Caki2 (cell line): ENCODE data around the gene GLIS1. TPM values are rescaled to one million over a fixed set of nuclear protein-coding genes. Genes with fewer than 3 reads are reported as not detected.

Experiments used
- DNase-seq: peaks from one replicate; pipeline ENCODE4 v3.0.0-alpha.2; 2015; ENCODE audit warnings: low read depth
- in situ Hi-C: cut with HindIII; loops from 2 replicates; pipeline ENCODE4 v1.10.0; 2016; ENCODE audit warnings: low sequenced_read_pairs, low pct_unique_long_range_greater_than_20kb, mixed read lengths
- total RNA-seq: library from RNA; depleted of rRNA; stranded (reverse); fragments of >200 nt; shearing (Covaris generic); gene quantifications from 2 replicates; pipeline ENCODE4 v1.2.3, GENCODE V29; 2014; ENCODE audit warnings: low replicate concordance

The GLIS1 gene
- total RNA-seq, 1 experiment from 2014 or later: 0.03 TPM

DNA sequence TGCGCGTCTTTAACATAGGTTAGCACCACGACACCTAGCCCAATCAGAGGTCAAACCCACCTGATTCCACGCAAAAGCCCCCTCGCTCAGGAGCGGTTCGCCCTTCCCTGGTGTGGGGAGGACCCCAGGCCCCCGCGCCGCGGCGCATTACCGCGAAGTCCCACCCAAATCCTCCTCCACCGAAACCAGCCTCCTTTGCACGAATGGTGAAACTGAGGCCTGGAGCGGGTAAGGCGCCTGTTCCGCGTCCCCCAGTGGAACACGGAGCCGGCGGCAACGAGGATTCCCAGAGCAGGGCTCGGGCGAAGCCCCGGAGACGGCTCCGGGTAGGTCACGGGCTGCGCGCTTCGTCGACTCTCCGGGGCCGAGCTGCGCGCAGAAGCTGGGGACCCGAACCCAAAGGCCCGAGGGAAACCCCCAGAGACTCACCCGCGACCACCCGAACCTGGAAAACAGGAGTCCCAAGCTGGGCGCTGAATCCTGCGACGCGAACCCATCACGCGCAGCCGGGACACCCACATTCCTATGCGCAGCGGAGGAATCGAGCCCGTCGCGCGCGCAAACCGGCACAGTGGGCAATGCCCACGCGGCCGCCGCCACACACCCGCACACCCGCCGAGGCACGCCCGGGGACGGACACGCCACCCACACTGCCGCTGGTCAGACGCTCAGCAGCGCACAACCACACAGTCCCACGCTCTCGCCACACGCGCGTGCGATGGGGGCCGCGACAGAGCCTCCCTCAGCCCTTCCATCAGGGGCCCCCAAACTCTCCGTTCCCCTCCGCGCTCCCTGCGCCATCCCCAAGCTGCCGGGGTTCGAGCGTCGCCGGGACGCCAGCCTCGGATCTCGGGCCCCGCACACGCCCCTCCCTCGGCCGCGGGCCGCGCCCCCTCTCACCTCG is 507 bp downstream of the GLIS1 start:
- DNase-seq: no peak
- in situ Hi-C loops: no loop called here

DNA sequence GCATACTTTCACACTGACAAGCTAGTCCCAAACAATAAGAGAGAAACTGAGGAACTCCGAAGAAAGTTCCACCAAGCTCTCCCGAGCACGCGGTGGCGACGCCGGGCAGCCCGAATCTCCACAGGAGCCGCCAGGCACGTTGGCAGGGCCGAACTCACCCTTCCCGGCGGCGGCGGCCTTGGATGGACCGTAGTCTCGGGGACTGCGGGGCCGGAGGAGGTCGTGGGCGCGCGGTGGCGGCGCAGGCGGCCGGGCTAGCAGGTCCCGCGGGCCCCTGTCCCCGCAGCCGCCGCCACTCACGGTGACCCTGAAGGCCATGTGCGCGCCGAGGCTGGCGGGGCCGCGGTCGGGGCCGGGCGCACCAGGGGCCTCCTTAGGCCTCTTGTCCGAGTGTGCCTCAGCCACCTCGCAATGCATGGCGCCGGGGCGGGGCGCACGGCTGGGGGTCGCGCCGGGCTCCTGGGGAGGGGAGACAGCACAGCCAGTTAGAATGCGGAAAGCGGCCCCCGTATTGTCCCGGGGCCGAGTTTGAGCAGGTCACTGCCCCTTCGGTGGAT is 1.2 kb downstream of the GLIS1 start:
- DNase-seq: no peak
- in situ Hi-C loops: no loop called here

DNA sequence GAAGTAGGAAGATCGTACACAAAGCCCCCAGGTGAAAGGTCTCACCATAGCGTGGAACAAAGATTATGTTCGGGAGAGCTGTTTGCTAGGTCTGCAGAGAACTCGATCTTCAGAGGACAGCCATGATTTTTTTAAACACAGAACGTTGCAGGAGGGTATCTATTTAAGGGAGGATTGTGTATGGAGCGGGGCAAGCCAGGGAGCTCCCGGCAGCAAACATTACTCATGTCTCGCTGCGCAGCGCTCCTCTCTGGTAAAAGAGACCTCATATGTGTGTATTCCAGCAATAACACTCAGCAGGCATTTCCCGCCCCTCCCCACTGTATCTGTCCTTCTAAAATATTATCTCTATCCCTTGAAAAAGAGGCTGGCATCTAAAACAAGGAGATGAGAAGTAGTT is 2.7 kb downstream of the GLIS1 start:
- no peak for DNase-seq
- in situ Hi-C loops: no loop called here

DNA sequence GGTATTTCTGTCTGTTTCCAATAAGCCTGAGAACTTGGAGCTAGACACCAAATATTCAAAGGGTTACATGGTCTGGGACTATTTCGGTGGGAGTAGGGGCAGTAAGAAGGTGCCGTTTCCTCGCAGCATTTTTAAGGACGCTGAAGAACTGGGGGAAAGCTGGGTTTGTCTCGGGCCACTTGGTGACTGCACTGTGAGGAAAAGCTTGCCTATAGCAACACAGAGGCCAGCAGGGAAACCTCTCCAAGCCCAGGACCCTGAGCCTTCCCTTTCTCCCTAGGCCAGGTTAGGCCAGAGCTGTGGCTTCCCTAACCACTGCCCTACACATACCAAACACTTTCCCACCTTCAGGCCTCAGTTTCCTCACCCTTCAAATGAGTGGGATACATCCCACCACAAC is 3.3 kb downstream of the GLIS1 start:
- no peak for DNase-seq
- in situ Hi-C loops: no loop called here

- no peak for DNase-seq
- in situ Hi-C loops: no loop called here
Measured at GRCh38 chr1:53735261-53735660, 3.7 kb downstream of the GLIS1 start.

DNA sequence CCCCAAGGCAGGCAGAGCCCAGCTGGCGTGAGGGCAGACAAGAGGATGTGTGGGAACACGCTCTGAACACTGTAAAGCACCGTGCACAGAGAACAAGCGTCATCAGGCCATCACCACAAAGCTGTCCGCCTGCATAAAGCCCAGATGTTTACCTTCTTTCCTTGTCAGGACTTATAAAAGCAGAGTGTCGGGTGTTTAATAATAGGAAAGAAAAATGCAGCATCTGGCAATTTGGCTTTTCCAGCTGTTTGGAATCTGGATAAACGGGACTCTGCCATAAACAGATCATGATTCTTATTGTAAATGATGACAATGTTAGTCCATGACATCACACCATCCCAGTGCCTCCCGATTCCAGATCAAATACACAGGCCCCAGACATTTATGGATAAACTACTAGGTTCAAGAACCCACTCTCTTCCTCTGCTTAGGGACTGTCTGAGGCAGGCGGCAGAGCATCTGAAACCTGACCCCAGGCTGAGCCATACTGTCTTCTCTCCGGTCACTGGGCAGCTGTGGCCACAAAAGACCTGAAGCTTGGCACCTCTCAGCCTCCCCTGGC is 4.2 kb downstream of the GLIS1 start:
- DNase-seq: no peak
- in situ Hi-C loops: no loop called here

DNA sequence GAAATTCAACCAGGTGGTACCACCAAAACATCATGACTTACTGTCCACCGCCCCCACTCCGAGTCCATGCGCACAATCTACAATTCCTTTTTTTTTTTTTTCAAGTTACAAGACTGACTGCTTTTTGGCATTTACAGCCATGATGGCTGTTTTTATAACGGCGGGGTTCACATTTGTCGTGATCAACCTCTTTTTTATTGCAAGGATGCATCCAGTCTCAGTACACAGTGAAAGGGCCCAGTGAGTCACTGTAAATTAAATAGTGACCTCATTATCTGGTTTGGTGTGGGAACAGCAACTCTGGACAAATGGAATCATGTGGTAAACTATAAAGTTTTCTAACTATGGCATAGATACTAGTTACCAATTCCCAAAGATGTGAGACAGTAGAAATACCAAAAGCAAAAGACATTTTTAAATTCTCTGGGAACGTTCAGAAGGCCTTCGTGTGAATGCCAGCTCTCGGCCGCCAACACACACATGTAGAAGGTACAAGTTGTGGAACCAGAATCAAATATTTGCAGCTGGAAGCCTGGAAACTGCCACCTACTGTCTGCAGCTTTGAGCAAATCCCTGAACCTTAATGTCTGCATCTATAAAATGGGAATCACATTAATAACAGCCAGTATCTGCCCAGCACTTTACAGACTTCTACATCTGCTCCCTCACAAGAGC is 4.9 kb downstream of the GLIS1 start:
- in situ Hi-C loops: no loop called here
- DNase-seq: peak; percentile 63

DNA sequence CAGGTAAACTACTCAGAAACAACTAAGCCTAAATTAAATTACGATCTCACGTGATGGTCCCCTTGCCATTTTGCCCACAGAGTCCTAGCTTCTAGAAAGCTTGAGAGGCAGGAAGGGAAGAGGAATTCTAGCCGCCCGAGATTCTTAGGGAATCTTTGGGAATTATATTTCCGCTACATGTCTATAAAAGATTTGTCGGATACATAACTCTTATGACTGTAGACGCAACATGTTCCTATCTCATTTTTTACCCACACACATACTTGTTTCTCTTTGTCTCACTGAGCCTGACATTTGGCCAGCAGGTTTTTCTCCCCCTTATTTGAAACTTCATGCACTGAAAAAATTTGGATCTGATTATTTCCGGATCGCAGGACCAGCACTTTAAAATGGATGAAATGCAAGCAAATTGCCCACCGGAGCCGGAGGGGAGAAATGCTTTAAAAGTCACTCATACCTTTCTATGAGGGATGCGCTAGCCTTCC is 5.5 kb downstream of the GLIS1 start:
- DNase-seq: no peak
- in situ Hi-C loops: no loop called here

GRCh38 chr1:53732912-53733317 is 6.0 kb downstream of the GLIS1 start:
- peak; percentile 63 for DNase-seq
- in situ Hi-C loops: no loop called here

GRCh38 chr1:53732409-53732808 is 6.6 kb downstream of the GLIS1 start:
- in situ Hi-C loops: no loop called here
- DNase-seq: no peak

- DNase-seq: peak; percentile 33
- in situ Hi-C loops: no loop called here
Measured at GRCh38 chr1:53731779-53732305, 7.1 kb downstream of the GLIS1 start.

DNA sequence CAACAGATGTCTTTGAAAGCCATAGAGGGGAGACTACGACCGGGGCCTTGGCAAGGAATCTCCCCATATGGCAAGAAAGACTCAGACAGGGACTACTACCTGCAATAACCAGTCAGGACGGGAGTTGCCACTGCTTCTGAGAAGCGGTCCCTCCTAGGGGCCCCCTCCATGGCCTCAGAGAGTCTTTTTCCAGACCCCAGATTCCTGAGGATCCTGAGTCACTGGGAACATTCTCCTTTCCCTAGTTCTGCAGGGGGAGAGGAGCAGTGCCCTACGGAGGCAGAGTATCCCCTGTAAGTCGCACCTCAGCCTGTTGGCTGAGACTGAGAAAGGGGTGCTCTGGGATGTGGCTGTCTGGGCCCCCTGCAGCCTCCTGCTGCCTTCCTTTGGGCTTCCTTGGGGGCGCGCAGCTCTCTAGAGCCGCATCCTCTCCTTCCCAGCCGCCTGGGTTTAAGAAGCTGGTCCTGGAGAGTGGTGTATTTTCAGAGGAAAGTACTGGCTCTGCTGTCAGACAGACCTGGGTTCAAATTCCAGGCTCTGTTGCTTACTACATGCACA is 7.8 kb downstream of the GLIS1 start:
- no peak for DNase-seq
- in situ Hi-C loops: no loop called here

DNA sequence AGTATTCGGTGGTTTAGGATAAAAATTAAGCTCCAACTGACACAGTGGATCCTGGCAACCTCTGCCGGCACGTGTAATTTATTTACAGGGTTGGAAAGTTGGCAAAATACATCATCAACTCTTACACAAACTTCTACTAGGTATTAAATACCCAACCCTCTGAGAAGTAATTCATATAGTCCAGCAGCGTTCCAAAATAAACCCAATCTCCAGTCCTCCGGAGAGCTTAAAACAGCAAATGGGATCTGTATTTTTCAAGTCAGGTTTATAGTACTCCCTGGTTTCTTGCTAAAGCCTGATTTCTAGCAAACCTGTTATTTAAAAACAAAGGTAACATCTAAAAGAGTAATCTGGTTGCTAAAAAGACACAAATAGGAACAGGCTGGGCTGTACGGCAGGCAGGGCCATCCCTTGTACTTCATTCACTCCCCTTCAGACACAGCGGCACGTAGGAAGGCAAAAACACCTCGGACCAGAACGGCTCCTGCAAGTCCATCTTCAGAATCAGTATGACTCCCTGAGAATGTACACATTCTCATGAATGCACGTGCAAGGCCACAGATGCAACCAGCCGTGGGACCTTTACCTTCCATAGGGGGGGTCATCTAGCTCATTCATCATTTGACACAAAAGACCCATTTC is 8.6 kb downstream of the GLIS1 start:
- DNase-seq: peak; percentile 42
- in situ Hi-C loops: no loop called here

DNA sequence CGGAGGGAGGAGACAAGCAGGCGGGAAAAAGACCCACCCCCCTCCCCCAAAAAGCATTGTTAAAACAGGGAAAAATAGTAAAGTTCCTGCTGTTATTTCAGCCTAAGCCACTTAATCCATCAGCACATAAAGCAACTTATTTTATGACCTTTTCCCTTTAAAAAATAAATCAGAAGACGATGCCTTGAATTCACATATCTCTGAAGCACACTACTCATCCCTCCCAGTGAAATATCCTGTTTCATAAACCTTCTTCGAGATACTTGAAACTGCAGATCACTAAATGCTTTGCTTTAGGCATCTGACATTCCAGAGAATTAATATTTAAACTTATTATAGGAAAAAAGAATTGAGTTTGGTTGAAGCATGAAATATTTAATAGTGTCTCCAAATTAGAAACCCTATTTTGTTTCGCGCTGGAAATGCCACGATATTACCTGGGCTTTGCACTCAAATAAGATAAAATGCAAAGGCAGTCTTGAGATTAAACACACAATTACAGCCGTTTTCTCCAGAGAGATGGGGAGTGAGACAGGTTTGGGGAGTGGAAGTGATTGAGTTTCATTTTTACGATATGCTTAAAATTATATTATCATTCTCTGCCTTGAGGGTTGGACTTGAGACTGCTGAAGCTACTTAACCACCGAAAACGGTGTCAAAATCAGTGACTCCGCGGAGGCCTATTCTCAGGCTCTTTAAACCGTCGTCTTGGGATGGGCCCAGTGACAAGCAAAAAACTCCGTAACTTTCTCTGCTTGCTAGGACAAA is 9.3 kb downstream of the GLIS1 start:
- DNase-seq: no peak
- in situ Hi-C loops: no loop called here

DNA sequence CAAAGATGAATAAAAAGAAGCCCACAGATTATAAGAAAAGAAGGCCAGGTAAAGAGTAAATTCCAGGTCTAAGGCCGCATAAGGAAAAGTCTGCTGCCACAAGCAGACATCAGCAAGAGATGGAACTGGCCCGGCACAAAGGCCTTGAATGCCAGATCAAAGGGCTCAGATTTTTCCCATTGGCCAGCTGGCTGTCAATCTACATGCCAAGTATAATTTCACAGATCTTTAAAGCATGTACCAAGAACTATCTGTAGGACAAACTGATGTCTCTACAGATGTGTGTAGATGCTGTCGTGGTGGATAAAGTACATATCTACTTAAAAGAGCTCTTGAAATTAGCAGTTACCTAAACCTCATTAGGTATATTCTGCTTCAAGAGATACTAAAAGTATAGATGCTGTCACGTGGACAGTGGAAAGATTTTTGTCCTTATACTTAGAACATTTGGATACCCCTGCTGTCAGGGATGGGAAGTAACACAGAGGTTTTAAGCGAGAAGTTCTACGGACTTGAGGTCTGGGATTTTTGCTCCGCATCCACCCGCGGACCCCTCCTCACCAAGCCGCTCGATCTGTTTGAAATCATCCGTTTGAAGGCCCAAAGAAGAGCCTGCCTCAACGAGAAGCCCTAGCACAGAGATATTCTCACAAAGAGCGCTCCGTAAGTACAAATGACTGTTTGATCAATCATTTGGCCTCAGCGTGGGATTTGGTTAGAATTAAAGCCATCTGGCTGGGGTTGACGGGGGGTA is 10.1 kb downstream of the GLIS1 start:
- in situ Hi-C loops: no loop called here
- no peak for DNase-seq

DNA sequence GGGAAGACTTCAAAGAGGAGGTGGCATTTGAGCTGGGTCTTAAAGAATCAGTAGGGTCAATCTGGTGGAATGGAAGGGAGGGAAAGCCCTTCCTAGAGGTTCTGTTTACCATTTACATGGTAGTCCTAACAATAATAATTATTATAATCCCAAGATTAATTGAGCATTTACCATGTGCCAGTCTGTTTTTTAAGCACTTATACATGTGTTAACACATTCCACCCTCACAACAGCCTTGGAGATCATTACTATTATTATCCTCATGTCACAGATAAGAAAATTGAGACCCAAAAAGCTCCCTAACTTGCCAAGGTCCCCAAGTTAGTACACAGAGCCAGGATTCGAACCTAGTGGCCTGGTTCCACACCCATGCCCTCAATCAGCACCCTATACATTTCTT is 10.8 kb downstream of the GLIS1 start:
- DNase-seq: no peak
- in situ Hi-C loops: no loop called here
